HepG2 (cell line): ENCODE measurements around the gene DNAJB2. TPM values are rescaled to one million over a fixed set of nuclear protein-coding genes. Genes with fewer than 3 reads are reported as not detected.
A peak's percentile ranks its signal among the peaks of the same experiment; 100 is the strongest.

ENCODE experiments used
- EHMT2 ChIP-seq: fragments of 200-600 bp; sonication (generic); IDR thresholded peaks from 2 replicates; pipeline ENCODE4 v1.7.0; 2017; ENCODE audit warnings: antibody characterized with exemption, low read depth, low read length, borderline replicate concordance
- KDM1A ChIP-seq: IDR thresholded peaks from 2 replicates; pipeline ENCODE4 v1.6.1; 2016; ENCODE audit warnings: missing compliant biosample characterization
- MAFK ChIP-seq, 2 experiments: IDR thresholded peaks in 1 of 2; conservative IDR thresholded peaks in 1 of 2; 2 replicates each; pipeline ENCODE4 v1.6.1; 2011; ENCODE audit warnings: improper control_type of control experiment in 2 of 2, low read length in 2 of 2
- MBD4 ChIP-seq: IDR thresholded peaks from 2 replicates; pipeline ENCODE4 v1.6.1; 2012; ENCODE audit warnings: low read length, inconsistent platforms, borderline replicate concordance
- MED13 ChIP-seq: sonication (generic); formaldehyde crosslinking; IDR thresholded peaks from 2 replicates; pipeline ENCODE4 v1.5.0; 2020; ENCODE audit warnings: missing genetic modification reagents
- MZF1 ChIP-seq: sonication (generic); formaldehyde crosslinking; IDR thresholded peaks from 2 replicates; pipeline ENCODE4 v1.8.1; 2023; ENCODE audit warnings: mild to moderate bottlenecking, missing genetic modification reagents, borderline replicate concordance
- PAXIP1 ChIP-seq: sonication (generic); formaldehyde crosslinking; conservative IDR thresholded peaks from 2 replicates; pipeline ENCODE4 v1.4.0; 2020; ENCODE audit warnings: mild to moderate bottlenecking, missing genetic modification reagents, moderate library complexity
- PHB2 ChIP-seq: fragments of 450-650 bp; IDR thresholded peaks from 2 replicates; pipeline ENCODE4 v1.6.1; 2018; ENCODE audit not compliant: partially characterized antibody
- PREB ChIP-seq: sonication (generic); formaldehyde crosslinking; IDR thresholded peaks from 2 replicates; pipeline ENCODE4 v1.4.0; 2020; ENCODE audit warnings: missing genetic modification reagents
- PRPF4 ChIP-seq: fragments of 200-400 bp; formaldehyde crosslinking; IDR thresholded peaks from 2 replicates; pipeline ENCODE4 v1.6.1; 2016; ENCODE audit warnings: low read length, low read depth; ENCODE audit not compliant: poor library complexity, severe bottlenecking
- SOX5 ChIP-seq: IDR thresholded peaks from 2 replicates; pipeline ENCODE4 v1.6.1; 2016; ENCODE audit warnings: borderline replicate concordance
- TCF7 ChIP-seq: sonication (generic); IDR thresholded peaks from 2 replicates; pipeline ENCODE4 v1.6.1; 2016; ENCODE audit warnings: antibody characterized with exemption, low read depth
- ZBTB7A ChIP-seq: sonication (generic); formaldehyde crosslinking; IDR thresholded peaks from 2 replicates; pipeline ENCODE4 v1.8.0; 2022; ENCODE audit warnings: mild to moderate bottlenecking, missing genetic modification reagents
- ZNF253 ChIP-seq: sonication (generic); formaldehyde crosslinking; IDR thresholded peaks from 2 replicates; pipeline ENCODE4 v1.8.0; 2022; ENCODE audit warnings: mild to moderate bottlenecking, missing genetic modification reagents, borderline replicate concordance
- ZNF280D ChIP-seq: sonication (generic); formaldehyde crosslinking; IDR thresholded peaks from 2 replicates; pipeline ENCODE4 v1.5.1; 2020; ENCODE audit warnings: mild to moderate bottlenecking, missing genetic modification reagents
- ZNF335 ChIP-seq: sonication (generic); formaldehyde crosslinking; IDR thresholded peaks from 2 replicates; pipeline ENCODE4 v1.4.0; 2020; ENCODE audit warnings: missing genetic modification reagents
- ZNF614 ChIP-seq: IDR thresholded peaks from 2 replicates; pipeline ENCODE4 v1.6.1; 2018; ENCODE audit warnings: missing biosample characterization, missing genetic modification reagents, inconsistent platforms, borderline replicate concordance
- ZNF720 ChIP-seq: sonication (generic); formaldehyde crosslinking; IDR thresholded peaks from 2 replicates; pipeline ENCODE4 v1.4.0; 2020; ENCODE audit warnings: missing genetic modification reagents
- ZNF724P ChIP-seq: sonication (generic); formaldehyde crosslinking; IDR thresholded peaks from 2 replicates; pipeline ENCODE4 v1.8.0; 2022; ENCODE audit warnings: missing genetic modification reagents, borderline replicate concordance
- ZNF75D ChIP-seq: sonication (generic); formaldehyde crosslinking; IDR thresholded peaks from 2 replicates; pipeline ENCODE4 v1.8.1; 2023; ENCODE audit warnings: missing genetic modification reagents, mild to moderate bottlenecking, borderline replicate concordance
- ZSCAN25 ChIP-seq: sonication (generic); formaldehyde crosslinking; IDR thresholded peaks from 2 replicates; pipeline ENCODE4 v1.8.0; 2022; ENCODE audit warnings: mild to moderate bottlenecking, missing genetic modification reagents
- ZSCAN30 ChIP-seq: sonication (generic); formaldehyde crosslinking; IDR thresholded peaks from 2 replicates; pipeline ENCODE4 v1.5.0; 2020; ENCODE audit warnings: mild to moderate bottlenecking, missing genetic modification reagents
- polyA plus RNA-seq, 8 experiments: library from polyadenylated mRNA; depleted of rRNA in 3 of 8; stranded (reverse) in 7 of 8; unstranded in 1 of 8; fragments of >200 nt; fragmentation: Illumina TruSeq in 4 of 8; extraction: Trizol in 4 of 8; gene quantifications; 2 replicates each; pipeline versions ENCODE4 v1.2.1 to v1.2.3, GENCODE V29; 2011 to 2016; ENCODE audit warnings: low read depth in 4 of 8, missing spikeins in 1 of 8, mixed read lengths in 1 of 8; ENCODE audit not compliant: insufficient read depth in 1 of 8
- total RNA-seq, 5 experiments: library from RNA; depleted of rRNA; stranded (reverse); fragments of >200 nt; fragmentation: Illumina TruSeq; extraction: Trizol; gene quantifications; 2 replicates each; pipeline ENCODE4 v1.2.3, GENCODE V29; 2016; ENCODE audit warnings: low read depth in 1 of 5

Gene DNAJB2
- total and polyA plus RNA-seq, 2 of the 13 experiments (the other 11 are each of a cell fraction or from before 2014, with no cell fraction given) = 21.3 to 31.1 TPM

GRCh38 chr2:219245148-219245898, 33.8 kb upstream of the DNAJB2 start, which contains the start of the genes GLB1L and STK16 (continued):
- peak; percentile 58 to 89; a peak in 3 of 4 replicates for TF ChIP-seq MAFK (conservative IDR thresholded peaks at IDR 0.05 in 1 of 2, IDR thresholded peaks at IDR 0.05 in 1 of 2; ENCODE audit: low read length in 2 of 2)
- TF ChIP-seq ZBTB7A = peak; percentile 22; the same call in 1 of the 2 replicates
- no peak for TF ChIP-seq ZSCAN30 (CRISPR knock-in tag)
- TF ChIP-seq SOX5 = 0 out of 2 replicates have a peak, but pooled peaks have one; percentile 54
- peak; percentile 82 for TF ChIP-seq ZSCAN25 (CRISPR knock-in tag)
- no peak for TF ChIP-seq ZNF75D
- TF ChIP-seq ZNF335 (CRISPR knock-in tag) = peak; percentile 80; the same call in 1 of the 2 replicates
- TF ChIP-seq KDM1A (CRISPR knock-in tag) = peak; percentile 59; the same call in 1 of the 2 replicates
- no peak for TF ChIP-seq ZNF253 (CRISPR knock-in tag)
- no peak for TF ChIP-seq PREB
- no peak for TF ChIP-seq EHMT2
- TF ChIP-seq ZNF724P = peak; percentile 96; the same call in 1 of the 2 replicates
- TF ChIP-seq ZNF280D = peak; percentile 91
- peak; percentile 75 for TF ChIP-seq PAXIP1 (CRISPR knock-in tag)
- no peak for TF ChIP-seq PRPF4
- TF ChIP-seq ZNF720 (CRISPR knock-in tag) = no peak
- TF ChIP-seq PHB2 = no peak
- TF ChIP-seq TCF7 = no peak
- no peak; the same call in 1 of the 2 replicates for TF ChIP-seq ZNF614 (CRISPR knock-in tag)
- TF ChIP-seq MED13 = peak; percentile 77; the same call in 1 of the 2 replicates
- TF ChIP-seq MBD4 = no peak
- TF ChIP-seq MZF1 (CRISPR knock-in tag) = peak; percentile 96
